Measurements from ENCODE around the gene GPR137B.

- TF ChIP-seq CTCF (conservative IDR thresholded peaks at IDR 0.05; ENCODE audit: low read depth, low read length) (no peak), MXI1 (IDR thresholded peaks at IDR 0.05; ENCODE audit: borderline replicate concordance, low read depth, low read length) (no peak), POLR2A (IDR thresholded peaks at IDR 0.05; ENCODE audit: low read depth, low read length) (no peak), BHLHE40 (IDR thresholded peaks at IDR 0.05; ENCODE audit: low read depth, low read length) (no peak), USF2 (IDR thresholded peaks at IDR 0.05; ENCODE audit: low read depth, low read length) (no peak), RCOR1 (IDR thresholded peaks at IDR 0.05; ENCODE audit: insufficient replicate concordance, low read length) (no peak), CEBPB (IDR thresholded peaks at IDR 0.05; ENCODE audit: low read depth, low read length) (no peak), RAD21 (IDR thresholded peaks at IDR 0.05; ENCODE audit: low read length) (no peak), FOS (IDR thresholded peaks at IDR 0.05; ENCODE audit: low read depth, low read length) (no peak), SMC3 (IDR thresholded peaks at IDR 0.05; ENCODE audit: low read depth, low read length) (no peak), MAZ (IDR thresholded peaks at IDR 0.05; ENCODE audit: borderline replicate concordance, low read depth, low read length) (no peak), ELK1 (IDR thresholded peaks at IDR 0.05; ENCODE audit: borderline replicate concordance, low read depth, low read length) (no peak), CHD1 (IDR thresholded peaks at IDR 0.05; ENCODE audit: low read depth, low read length) (no peak), RFX5 (IDR thresholded peaks at IDR 0.05; ENCODE audit: low read depth, low read length) (no peak)
Measured at GRCh38 chr1:236103059-236103458, 39.3 kb upstream of the GPR137B start.
